ENCODE results near the gene PGM5.

PGM5 gene

GRCh38 chr9:68418259-68418845 is 61.9 kb downstream of the PGM5 start:
- H3K27me3 ChIP-seq (ENCODE audit: insufficient read depth, low read length), result no peaks in the 10 kb centered on the region
- no peaks in the 10 kb centered on the region for H3K36me3 ChIP-seq (ENCODE audit: insufficient read depth, low read length)
- no peak overlapping the region for H3K4me3 ChIP-seq (ENCODE audit: low read depth, low read length, poor library complexity, severe bottlenecking)
- no peak for TF ChIP-seq EZH2 (IDR thresholded peaks at IDR 0.05; ENCODE audit: borderline replicate concordance, low read length)
- TF ChIP-seq CTCF (IDR thresholded peaks at IDR 0.05; ENCODE audit: low read length), result no peak
- H2AFZ ChIP-seq (ENCODE audit: low read length), result no peak overlapping the region
- H3K27ac ChIP-seq (ENCODE audit: low read depth, low read length, poor library complexity, severe bottlenecking), result no peak overlapping the region
- H3K9ac ChIP-seq (ENCODE audit: low read length), result no peak overlapping the region
- no peaks in the 10 kb centered on the region for H3K9me3 ChIP-seq (ENCODE audit: low read length)
- H3K4me2 ChIP-seq (ENCODE audit: low read length), result no peak overlapping the region
- H3K4me1 ChIP-seq (ENCODE audit: insufficient read depth, low read length, severe bottlenecking), result no peaks in the 10 kb centered on the region
- no peaks in the 10 kb centered on the region for H4K20me1 ChIP-seq (ENCODE audit: insufficient read depth, low read length)
- no peaks in the 10 kb centered on the region for H3K9me2 ChIP-seq (ENCODE audit: low read depth, low read length)
- no peaks in the 10 kb centered on the region for H3F3A ChIP-seq (ENCODE audit: insufficient read depth, low read length)
- H3K79me2 ChIP-seq (ENCODE audit: insufficient read depth, low read length), result no peaks in the 10 kb centered on the region

- no peak for TF ChIP-seq EZH2 (IDR thresholded peaks at IDR 0.05; ENCODE audit: borderline replicate concordance, low read length)
- TF ChIP-seq CTCF (IDR thresholded peaks at IDR 0.05; ENCODE audit: low read length), result no peak
Measured at GRCh38 chr9:68419901-68420300, 63.5 kb downstream of the PGM5 start.

GRCh38 chr9:68426755-68427154 is 70.3 kb downstream of the PGM5 start:
- H3K9ac ChIP-seq (ENCODE audit: low read length), result no peak overlapping the region
- no peak for TF ChIP-seq EZH2 (IDR thresholded peaks at IDR 0.05; ENCODE audit: borderline replicate concordance, low read length)
- H3K4me1 ChIP-seq (ENCODE audit: insufficient read depth, low read length, severe bottlenecking), result no peaks in the 10 kb centered on the region
- H4K20me1 ChIP-seq (ENCODE audit: insufficient read depth, low read length), result no peaks in the 10 kb centered on the region
- H3K27ac ChIP-seq (ENCODE audit: low read depth, low read length, poor library complexity, severe bottlenecking), result no peak overlapping the region
- H3K4me3 ChIP-seq (ENCODE audit: low read depth, low read length, poor library complexity, severe bottlenecking), result no peak overlapping the region
- H3K9me3 ChIP-seq (ENCODE audit: low read length), result no peaks in the 10 kb centered on the region
- H3K4me2 ChIP-seq (ENCODE audit: low read length), result no peak overlapping the region
- H3K79me2 ChIP-seq (ENCODE audit: insufficient read depth, low read length), result no peaks in the 10 kb centered on the region
- H3F3A ChIP-seq (ENCODE audit: insufficient read depth, low read length), result no peaks in the 10 kb centered on the region
- no peaks in the 10 kb centered on the region for H3K9me2 ChIP-seq (ENCODE audit: low read depth, low read length)
- no peaks in the 10 kb centered on the region for H3K27me3 ChIP-seq (ENCODE audit: insufficient read depth, low read length)
- H3K36me3 ChIP-seq (ENCODE audit: insufficient read depth, low read length), result no peaks in the 10 kb centered on the region
- H2AFZ ChIP-seq (ENCODE audit: low read length), result no peak overlapping the region

More at GRCh38 chr9:68419901-68420300, 63.5 kb downstream of the PGM5 start:
- H3K9ac ChIP-seq (ENCODE audit: low read length), result no peak overlapping the region
- H4K20me1 ChIP-seq (ENCODE audit: insufficient read depth, low read length), result no peaks in the 10 kb centered on the region
- H3K9me2 ChIP-seq (ENCODE audit: low read depth, low read length), result no peaks in the 10 kb centered on the region
- H3K4me1 ChIP-seq (ENCODE audit: insufficient read depth, low read length, severe bottlenecking), result no peaks in the 10 kb centered on the region
- no peaks in the 10 kb centered on the region for H3K36me3 ChIP-seq (ENCODE audit: insufficient read depth, low read length)
- H2AFZ ChIP-seq (ENCODE audit: low read length), result no peak overlapping the region
- H3K27me3 ChIP-seq (ENCODE audit: insufficient read depth, low read length), result no peaks in the 10 kb centered on the region
- no peak overlapping the region for H3K27ac ChIP-seq (ENCODE audit: low read depth, low read length, poor library complexity, severe bottlenecking)
- no peaks in the 10 kb centered on the region for H3K79me2 ChIP-seq (ENCODE audit: insufficient read depth, low read length)
- H3K4me3 ChIP-seq (ENCODE audit: low read depth, low read length, poor library complexity, severe bottlenecking), result no peak overlapping the region
- H3K9me3 ChIP-seq (ENCODE audit: low read length), result no peaks in the 10 kb centered on the region
- H3K4me2 ChIP-seq (ENCODE audit: low read length), result no peak overlapping the region
- H3F3A ChIP-seq (ENCODE audit: insufficient read depth, low read length), result no peaks in the 10 kb centered on the region
